ENCODE results near the gene LRTM2.

The LRTM2 gene

DNA sequence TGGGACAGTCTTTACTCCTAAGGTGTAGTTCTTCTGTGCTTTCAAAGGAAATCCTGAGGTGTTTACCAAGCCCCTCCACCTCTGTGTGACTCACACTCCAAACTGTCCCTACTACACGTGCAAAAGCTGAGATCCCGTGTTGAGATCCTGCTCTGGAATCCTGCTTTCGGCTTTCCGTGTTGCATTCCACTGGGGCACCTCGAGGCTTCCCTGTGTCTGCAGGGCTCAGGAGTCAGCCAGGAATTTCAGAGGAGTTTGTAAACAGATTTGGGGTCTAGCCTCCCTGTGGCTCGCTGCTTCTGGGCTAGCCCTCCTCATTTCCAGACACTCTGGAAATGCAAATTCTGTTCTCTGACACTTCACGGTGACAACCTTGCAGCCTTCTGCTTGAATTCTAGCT lies 49.7 kb downstream of the LRTM2 start:
- DNase-seq = no peak

DNA sequence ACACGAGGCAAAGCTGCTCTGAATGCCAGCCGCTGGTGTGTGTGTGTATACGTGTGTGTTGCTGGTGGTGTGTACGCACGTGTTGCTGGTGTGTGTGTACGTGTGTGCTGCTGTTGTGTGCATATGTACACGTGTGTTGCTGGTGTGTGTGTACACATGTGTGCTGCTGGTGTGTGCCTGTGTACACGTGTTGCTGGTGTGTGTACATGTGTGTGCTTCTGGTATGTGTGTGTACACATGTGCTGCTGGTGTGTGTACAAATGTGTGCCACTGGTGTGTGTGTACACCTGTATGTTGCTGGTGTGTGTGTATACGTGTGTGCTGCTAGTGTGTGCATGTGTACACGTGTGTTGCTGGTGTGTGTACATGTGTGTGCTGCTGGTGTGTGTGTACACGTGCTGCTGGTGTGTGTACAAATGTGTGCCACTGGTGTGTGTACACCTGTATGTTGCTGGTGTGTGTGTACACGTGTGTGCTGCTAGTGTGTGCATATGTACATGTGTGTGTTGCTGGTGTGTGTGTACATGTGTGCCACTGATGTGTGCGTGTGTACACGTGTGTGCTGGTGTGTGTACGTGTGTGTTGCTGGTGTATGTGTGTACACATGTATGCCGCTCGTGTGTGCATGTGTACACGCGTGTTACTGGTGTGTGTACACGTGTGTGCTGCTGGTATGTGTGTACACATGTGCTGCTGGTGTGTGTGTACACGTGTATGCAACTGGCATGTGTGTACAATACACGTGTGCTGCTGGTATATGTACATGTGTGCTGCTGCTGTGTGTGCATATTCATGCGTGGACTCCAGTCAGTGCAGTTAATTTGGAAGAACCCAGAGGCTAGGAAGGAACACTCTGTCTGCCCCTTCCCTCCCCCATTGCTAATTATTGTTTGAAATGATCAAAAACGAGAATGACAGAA lies 50.9 kb downstream of the LRTM2 start:
- DNase-seq = no peak

DNA sequence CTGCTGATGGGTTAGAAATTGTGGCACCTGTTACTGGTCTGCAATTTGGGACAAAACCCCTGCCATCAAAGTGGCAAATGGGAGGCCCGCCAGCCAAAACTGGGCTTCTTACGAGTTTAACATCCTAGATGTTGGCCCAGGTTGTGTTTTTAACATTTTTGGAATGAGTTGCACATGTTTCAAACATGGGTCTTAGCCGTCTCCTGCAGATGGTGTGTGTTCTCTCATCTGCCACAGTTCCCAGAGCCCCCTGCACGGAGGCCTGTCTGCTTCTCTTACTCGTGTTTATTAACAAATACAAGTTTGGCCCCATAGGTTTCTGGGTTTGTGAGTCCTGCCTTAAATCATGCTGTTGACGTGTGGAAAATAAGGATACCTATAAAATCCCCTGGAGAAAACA lies 51.6 kb downstream of the LRTM2 start:
- DNase-seq = no peak

DNA sequence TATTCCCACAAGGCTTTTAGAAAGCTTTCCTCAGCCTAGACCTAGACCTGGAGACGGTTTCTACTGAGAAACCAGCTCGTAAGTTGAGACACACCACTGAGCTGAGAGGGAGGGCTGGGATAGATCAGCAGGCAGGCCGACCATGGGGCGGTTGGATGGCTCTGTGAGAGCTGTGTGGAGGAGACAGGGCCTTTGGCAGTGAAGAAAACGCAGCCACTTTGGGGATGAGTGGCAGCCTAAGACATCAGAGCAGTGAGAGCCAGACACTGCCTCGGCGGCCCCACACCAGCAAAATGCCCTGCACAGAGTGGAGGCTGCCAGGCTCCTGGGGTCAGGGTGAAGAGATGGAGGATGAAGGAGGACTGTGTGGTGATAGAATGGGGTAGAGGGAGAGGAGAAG lies 52.1 kb downstream of the LRTM2 start:
- no peak for DNase-seq

DNA sequence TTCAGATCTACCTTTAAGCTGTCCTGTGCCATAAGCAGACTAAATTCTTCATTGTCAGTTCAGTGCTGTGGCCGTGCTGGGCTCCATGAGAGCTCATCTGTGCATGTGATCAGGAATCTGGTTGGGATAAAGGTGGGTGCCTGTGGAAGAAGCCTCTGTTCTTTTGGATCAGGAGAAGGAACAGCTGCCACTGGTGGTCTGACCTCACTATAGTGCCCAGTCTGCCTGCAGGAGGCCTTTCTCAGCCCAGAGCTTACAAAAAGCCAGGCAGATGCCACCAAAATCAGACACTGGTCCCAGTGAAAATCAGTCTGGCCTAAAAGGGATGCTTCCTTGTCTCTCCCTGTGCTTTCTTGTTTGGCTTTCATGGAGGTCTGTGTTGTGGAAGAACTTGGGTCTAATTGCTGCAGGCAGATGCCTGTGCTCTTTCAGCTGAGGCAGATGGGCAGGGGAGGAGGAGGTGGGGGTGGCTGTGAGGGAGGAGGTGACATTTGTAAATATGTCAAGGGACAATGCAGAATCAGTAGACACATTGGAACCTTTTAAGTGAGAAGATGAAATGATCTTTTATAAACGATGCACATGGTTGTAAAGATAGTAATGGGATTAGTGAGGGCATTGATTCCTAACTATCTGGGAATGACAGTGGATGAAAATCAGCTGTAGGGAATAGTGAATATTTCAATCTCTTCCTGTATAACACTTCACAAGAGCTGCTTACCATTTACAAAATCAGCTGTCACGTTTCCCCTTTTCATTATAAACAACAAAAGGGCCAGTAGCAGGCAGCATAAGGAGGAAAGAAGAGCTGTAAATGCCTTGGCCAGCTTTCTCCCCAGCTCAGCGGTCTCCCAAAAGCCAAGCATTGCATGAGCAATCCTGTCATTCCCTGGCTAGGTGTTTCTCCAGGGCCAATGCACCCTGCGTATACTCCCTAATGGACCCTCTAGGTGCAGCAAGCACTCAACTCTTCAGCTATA lies 53.5 kb downstream of the LRTM2 start:
- no peak for DNase-seq

DNA sequence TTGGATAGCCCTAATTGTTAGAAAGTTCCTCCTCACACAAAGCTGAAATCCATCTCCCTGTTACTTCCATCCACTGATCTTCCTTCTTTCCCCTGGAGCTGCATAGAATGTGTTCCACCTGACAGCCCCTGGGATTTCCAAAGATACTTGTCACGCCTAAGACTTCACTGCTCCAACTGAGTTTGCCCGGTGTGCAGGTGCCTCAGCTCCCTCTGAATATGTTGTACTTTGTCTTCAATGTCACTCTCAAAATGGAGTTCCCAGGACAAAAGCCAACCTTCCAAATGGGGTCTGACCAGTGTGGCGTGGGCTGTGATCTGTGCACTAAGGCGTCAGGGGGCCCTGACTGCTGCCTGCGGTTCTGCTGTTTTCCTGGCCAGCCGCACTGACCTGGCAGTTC lies 55.2 kb downstream of the LRTM2 start:
- DNase-seq = no peak

DNA sequence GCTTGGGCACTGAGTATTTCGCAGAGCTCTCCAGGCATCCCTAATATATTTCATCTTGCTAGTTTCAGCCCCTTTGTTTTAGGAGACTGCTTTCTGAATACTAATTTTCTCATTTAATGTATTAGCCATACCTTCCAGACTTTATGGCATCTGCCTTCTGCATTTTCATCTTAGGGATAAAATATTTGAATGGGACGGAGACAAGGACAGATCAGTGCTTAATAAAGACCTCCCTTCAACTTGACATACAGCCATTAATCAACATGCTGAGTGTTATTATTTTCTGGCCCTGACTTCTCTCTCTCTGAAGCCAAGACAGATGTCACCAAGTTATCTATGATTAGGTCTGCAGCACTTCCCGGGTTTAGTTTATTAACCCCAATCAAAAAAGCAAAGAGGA lies 55.7 kb downstream of the LRTM2 start:
- DNase-seq = no peak

DNA sequence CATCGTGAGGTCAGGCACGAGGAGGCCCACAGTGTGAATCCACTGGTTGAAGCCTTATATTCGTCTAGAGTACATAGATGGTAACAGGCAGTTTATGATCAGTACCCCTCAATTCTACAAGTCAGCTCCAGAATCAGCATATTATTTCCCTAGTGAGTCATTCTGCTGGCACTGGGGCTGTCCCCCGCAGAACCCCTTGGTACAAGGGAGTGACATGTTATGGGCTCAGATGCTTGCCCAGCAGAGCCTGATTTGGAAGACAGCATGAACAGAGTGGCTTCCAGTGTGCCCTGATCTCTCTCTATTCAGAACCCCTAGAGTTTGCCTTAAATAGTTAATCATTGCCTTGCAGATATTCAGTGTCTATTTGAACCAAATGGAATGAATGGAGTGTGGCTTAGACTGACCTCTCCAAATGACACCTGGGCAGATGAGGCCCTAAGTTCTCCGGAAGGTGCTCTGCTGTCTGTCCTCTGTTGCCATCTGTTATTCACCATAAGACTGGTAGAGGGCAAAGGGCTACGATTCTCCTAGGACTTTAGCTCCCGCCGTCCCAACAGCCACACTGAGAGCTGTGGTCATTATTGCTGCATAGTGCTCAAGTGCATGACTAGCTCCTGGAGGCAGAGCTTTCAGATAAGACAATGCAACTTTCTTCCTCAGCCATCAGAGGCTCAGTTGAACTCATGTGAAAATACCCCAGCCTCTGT lies 57.0 kb downstream of the LRTM2 start:
- no peak for DNase-seq

DNA sequence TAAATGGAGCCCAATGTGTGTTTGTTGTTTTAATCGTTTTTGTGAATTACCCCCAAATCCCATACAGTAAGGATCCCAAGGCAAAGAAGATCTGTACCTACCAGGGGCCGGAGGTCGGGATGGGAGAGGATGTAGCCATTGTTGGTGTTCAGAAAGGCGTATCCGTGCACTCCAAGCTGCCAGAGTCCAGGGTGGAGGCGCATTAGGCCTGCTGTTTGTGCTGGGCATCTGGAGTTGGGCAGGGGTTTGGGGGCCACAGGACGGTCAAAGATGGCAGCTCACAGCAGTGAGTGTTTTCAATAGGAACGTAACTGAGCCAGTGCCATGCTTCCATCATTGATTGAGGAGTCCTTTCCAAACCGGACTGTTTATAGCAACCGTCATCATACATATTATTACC lies 57.8 kb downstream of the LRTM2 start:
- no peak for DNase-seq

DNA sequence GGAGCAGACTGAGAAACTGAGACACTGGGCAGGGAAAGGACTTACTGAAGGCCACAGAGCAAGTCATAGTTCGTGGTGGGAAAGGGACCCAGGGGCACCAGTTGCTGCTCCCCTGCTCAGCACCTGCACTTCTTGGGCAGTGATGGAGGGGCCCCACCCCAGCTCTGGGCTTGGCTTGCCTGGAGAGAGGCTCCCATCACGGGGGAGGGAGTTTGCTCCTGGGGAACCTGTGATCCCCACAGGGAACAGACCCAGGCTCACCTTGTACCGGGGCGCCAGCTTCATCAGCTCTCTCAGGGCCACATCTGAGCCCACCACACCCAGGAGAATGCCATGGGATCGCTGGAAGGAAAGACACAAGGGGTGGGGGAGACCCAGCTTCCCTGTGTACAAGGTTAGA lies 58.3 kb downstream of the LRTM2 start:
- DNase-seq = no peak

DNA sequence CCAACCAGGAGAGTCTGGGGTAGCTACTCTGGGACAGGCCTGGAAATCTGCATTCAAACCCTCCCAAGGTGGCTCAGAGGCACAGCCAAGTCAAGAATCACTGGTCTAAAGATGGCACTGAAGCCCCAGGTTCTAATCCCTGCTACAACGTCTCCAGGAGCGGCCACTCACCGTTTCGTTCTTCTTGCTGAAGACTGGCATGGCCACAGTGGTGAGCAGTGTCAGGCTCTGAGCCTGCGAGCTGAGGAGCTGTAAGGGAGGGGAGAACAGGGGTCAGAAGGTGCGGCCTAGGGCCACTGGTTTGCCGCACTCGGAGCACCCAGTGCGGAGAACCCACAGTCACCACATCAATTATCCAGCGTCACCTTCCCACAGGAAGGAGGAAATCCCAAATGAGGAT lies 59.3 kb downstream of the LRTM2 start:
- no peak for DNase-seq

DNA sequence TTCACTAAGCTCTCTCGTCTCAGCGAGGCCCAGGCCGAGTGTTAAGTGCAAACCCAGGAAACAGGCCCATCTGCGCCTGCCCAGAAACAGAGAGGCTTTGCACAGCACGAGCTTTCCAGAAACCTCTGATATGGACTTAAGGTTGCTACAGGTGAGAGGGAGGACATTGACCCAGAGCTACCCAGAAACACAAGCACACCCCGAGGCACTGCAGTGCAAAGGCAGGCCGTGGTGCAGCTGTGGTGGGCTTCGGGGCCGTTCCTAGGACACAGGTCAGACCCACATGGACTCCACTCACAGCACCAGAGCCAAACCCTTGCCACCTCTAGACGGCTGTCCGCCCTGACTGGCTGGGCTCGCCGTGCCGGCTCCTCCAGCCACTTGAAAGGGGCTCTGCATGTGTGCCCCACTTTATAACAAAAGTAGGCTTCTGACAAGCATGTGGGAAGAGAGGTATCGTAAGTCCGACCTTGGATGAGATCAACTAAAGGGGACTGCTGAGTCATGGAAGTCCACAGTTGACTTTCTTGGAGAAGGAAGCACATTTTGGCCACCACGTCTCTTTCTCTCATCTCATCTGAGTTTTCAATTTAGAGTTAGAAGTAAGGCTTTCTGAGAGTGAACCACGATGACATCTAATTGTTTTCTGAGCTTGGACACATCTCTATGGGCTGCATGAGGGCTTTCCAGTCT lies 59.9 kb downstream of the LRTM2 start:
- DNase-seq = no peak

DNA sequence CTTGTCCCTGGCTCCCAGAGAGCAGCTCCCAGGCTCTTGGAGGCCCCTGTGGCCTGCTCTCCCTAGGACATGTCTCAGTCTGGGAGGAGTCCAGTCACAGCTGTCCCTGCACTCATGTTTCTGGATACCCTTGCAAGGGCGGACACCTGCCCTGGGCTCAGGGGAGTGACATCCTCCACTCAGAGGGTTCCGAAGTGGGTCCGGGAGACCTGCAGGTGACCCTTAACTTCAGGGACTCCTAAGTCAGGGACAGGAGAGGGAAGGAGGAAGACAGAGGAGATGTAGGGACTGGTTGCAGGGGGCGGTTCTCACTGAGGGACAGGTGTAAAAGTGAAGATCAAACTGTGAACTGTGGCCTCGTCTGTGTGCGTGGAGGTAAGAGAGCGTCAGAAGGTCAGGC lies 60.5 kb downstream of the LRTM2 start:
- no peak for DNase-seq

DNA sequence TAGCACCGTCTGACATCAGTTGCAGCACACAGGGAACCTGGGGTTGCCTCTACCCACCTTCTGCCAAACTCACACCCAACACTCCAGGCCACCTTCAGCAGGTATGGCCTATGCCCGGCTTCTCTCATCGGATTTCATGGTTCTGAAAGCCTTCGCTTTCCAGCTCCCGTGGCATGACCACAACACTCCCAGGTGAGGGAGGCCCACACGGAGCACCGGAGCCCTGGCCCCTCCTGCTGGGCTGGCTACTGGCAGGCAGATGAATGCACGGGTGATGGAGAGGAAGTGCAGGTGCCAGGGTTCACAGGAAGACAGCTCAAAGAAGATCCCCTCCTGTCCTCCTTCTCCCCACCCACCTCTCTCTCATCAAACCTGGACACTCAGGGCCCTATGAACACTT lies 60.9 kb downstream of the LRTM2 start:
- DNase-seq = no peak

DNA sequence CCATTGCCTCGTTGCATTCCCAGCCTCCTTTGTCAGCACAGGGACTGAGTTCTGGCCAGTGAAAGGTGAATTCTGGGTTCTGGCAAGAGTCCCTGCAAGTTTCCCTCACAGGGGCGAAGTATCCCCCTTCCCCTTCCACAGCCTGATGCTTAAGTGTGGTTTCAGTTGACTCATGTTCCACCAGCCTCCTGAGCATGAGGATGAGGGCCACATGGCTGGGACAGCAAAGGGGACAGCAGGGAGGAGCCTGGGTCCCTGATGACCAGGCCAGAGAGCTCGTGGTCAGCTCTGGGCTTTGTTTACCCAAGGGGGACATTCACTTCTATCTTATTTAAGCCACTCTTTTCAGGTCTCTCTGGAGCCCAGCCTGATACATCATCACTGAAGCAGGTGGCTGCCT lies 61.6 kb downstream of the LRTM2 start:
- no peak for DNase-seq

DNA sequence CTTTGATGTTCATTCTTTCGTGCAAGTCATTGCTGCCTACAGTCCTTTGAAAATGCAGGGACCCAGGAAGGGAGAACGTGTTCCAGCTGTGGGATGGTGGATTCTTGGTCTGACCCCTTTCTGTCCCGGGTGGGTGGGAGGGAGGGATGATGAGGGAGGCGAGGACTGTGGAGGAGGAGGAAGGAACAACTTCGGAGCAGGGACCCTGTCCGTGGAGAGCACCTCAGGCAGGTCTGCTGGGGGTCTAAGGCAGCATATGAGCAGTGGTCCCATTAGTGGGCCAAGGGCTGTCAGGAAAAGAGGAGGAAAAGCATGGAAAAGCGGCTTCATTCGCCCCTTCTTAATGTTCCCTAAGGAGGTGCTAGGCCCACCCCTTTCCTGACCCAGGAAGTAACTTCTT lies 62.0 kb downstream of the LRTM2 start:
- no peak for DNase-seq

DNA sequence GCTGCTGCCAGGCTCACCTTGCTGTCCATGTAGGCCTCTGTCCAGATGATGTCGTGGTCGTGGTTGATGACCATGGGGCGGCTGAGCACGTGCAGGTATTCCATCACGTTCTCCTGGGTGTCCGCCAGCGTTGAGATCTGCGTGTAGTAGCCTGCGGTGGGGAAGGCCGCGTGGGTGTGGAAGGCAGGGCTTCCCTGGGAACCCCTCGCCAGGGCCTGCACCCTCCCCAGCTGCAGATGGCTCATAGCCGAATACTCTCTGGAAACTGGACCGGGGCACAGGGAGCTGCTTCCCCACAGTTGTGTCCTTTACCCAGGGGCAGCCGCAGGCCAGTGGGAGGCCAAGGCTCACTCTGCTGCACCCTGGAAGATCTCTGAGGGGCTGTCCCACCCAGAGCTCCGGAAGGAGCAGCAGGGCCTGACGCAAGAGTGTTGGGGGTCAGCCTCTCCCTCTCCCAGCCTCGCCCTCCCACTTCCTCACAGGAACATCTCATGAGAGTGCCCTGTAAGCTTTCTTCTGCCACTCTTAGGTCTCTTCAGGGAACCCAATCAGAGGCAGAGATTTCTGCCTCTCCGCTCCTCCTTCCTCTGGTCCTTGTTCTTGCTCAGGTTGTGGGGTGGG lies 62.6 kb downstream of the LRTM2 start:
- no peak for DNase-seq

DNA sequence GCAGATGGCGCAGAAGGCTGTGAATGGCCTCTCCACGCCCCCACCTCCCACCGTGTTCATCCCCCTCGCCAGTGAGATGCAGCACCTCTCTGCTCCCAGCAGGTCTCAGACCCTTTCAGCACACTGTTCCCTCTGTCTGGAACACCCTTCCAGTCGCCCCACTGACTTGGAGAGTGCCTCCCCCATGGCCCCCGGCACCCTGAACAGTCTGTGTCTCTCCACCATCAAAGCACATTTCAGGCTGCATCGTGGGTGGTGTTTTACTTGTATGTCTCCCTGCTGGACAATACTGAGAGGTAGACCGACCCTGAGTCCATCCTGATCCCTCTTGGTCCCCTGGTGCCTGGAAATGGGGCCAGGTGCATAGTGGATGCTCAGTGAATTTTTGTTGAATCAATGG lies 63.1 kb downstream of the LRTM2 start:
- no peak for DNase-seq

DNA sequence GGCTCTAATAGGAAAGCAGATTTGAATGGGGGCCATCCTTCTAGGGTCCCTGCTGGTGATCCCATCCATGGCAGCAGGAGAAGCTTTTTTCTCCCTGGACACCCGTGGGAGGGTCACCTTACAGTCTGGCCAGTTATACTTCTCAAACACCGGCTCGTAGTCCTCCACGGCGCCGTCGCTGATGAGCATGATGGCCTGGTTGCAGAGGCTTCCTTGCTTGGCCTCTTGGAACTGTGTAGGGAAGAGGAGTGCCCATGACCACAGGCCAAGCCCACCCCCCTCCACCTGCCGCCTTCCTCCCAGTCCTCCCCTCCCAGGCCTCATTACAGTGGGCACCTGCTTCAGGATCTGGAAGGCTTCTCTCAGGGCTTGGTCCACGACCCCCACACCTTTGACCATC lies 64.3 kb downstream of the LRTM2 start:
- no peak for DNase-seq

DNA sequence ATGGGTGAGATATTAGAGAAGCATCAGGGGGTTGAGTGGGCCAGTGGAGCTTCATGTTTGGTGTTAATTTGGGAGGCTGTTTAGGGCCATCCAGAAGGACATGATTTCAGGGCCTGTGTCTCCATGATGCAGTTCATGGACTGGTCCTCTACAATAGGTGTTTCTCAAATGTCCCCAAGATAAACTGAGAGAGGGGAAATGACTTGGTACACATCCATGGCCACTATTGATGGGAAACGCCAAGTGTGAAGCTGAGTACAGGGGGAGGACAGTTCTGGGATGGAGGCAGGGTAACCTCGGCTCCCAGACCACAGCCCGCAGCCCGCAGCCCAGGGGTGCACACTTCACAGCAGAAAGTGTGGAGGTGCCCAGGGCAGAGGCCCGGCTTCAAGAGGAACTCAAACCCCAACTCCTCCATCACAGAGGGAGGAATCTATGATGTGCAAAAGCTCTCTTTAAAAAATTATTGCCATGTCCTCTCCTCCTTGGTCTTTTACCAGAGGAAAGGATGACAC lies 64.8 kb downstream of the LRTM2 start:
- DNase-seq = no peak

DNA sequence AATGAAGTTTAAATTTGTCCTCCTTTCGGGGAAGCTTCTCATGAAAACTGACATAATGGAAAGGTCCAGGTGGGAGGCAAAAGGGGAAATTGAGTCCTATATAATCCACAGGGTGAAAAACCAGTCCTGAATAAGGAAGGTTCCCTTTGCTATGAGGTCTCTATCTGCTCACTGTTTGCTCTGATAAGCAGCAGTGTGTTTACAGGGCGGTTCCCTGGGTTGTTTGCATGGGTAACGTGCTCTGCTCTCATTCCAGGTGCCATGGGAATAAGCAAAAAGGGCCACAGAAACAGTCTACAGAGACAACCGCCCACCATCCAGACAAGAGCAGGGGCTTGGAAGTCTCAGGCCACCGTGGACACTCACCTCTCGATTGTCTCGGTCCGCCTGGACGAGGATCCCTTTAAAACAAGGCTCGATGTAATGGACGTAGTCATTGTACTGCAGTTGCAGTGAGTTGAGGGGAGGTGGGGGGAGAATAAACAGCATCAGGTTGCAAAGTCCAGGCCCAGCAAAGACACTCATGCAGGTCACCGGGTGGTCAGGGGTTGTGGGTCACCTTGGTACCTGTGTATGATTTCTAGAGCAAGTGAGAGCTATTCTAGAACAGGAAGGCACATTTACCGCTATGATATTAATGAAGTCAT lies 65.4 kb downstream of the LRTM2 start:
- DNase-seq = no peak
